ENCODE results near the gene VSTM2L.
"Not testable (repeated sequence)": the region's sequence is repeated elsewhere in the genome, so short reads cannot be mapped to it uniquely, and the experiment has no call there.

The VSTM2L gene

GRCh38 chr20:37902504-37903313 is at the start of gene VSTM2L:
TSS of gene VSTM2L (plus strand) at chr20:37903127. CDS start at chr20:37903351, 224 bp downstream.
- no peak for DNase-seq

- no peak for DNase-seq
These were observed 49.0 kb upstream of the VSTM2L start for GRCh38 chr20:37853823-37854375.

DNA sequence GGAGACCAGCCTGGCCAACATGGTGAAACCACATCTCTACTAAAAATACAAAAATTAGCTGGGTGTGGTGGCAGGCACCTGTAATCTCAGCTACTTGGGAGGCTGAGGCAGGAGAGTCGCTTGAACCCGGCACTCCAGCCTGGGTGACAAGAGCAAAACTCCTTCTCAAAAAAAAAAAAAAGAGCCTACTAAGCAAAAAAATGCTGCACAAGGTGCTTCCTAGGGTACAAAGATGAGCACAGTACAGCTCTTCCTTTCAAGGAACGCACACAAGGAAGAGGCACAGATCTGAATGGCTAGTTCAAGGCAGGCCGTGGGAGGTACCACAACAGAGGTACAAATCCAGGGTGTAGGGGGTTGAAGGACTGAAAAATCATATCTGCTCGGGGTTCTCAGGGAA is 46.9 kb upstream of the VSTM2L start:
- DNase-seq = not testable (repeated sequence)

- no peak for DNase-seq
These were observed 45.8 kb upstream of the VSTM2L start for GRCh38 chr20:37856932-37857660.

- DNase-seq = no peak
These were observed 43.3 kb upstream of the VSTM2L start for GRCh38 chr20:37859406-37860171.

DNA sequence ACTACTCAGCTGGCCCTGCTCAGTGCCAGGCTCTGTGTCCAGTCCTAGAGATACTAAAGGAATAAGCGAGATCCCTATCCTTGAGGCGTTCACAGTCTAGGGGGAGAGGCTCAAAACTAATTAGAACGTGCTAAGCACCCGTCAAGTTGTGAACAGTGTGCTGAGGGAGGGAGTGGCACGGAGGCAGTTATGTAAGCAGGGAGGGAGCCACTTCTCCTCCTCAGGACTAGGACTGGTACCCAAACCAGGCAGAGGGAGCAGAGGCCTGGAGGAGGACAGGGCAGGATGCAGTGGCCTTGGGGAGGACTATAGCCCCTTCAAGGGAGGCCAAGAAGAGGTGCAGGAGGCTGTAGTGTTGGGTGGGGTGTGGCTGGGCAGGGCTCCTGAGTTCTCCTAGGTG is 39.6 kb upstream of the VSTM2L start:
- DNase-seq = no peak

DNA sequence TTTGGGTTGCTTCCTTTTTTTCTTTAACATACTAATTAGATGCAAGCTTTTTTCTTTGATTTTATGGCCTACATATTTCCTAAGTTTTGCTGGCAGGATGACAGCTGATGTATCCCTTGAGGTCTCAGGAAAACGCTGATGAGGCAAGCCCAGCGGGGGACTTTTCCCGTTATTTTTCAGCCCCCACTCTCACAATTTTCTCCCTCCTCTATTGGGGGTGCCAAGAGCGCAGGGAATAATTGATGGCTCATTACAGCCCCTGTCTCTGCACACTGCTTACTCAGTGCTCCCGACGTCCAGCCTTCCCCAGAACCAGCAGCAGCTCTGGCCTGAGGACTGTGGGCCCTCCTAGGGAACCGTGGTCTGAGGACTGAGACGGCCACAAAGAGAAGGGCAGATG is 38.6 kb upstream of the VSTM2L start:
- DNase-seq = no peak

DNA sequence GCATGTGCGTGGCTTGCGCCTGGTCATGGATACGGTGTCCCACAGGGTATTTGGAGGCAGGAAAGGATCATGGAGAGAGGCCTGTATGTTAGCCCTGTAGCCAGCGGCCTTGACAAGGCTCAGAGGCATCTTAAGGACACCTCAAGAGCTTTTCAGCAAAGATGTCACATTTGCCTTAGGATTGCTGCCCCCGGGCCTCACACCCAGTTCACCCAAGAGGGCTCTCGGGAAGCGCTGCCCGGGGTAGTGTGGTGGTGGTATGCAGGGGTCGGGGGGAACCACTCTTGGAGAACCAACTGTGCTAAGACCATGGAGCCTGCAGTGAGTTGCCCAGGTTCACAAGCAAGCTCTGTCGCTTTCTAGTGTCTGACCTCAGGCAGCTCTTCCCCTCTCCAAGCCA is 36.9 kb upstream of the VSTM2L start:
- no peak for DNase-seq

GRCh38 chr20:37867289-37868195 is 35.4 kb upstream of the VSTM2L start:
- no peak for DNase-seq

DNA sequence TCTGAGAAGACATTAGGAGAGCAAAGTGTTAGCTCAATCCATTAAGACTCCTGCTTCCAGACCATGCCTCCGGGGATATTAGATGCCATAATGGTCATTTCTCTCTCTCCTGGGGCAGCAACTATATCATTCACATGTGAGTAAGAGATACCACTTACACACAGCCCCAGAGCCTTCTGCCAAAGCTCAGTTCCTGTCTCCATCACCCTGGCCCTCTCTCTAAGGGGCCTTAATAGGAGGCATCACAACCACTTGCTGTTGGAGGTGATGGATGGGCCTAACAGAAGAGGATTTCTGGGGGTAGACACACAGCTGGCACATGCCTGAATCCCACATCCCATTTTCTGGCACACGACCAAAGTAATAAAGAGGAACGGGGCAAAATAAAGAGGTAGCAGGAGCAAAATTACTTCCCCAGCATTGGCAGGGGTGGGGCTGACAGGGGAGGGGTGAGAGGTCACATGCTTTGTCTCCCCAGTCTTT is 34.0 kb upstream of the VSTM2L start:
- DNase-seq = no peak

DNA sequence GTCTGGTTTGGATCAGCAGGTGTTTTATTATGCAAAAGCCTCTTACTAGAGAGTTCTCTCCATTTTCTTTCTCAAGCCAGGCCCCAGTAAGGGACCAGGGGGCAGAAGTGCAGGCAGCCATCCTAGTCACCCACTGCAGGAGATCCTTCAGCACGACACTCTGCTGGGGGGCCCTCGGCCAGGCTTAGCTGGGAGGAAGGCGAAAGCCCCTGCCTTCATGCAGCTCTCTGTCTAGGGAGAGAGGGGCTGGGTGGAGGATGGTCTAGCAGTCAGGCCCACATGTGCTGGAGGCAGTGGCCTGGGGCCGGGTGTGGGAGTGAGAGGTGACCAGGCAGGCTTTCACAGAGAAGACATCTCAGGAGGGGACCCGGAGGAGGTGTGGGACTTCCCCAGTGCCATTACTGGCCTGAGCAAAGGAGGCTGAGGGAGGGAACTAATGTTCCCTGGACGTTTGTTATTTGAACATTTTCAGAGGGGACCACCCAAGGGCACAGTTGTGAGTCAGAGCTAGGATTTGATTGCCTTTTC is 33.5 kb upstream of the VSTM2L start:
- no peak for DNase-seq

- no peak for DNase-seq
These were observed 32.6 kb upstream of the VSTM2L start for GRCh38 chr20:37870294-37870693.

GRCh38 chr20:37871751-37872150 is 31.2 kb upstream of the VSTM2L start:
- no peak for DNase-seq

DNA sequence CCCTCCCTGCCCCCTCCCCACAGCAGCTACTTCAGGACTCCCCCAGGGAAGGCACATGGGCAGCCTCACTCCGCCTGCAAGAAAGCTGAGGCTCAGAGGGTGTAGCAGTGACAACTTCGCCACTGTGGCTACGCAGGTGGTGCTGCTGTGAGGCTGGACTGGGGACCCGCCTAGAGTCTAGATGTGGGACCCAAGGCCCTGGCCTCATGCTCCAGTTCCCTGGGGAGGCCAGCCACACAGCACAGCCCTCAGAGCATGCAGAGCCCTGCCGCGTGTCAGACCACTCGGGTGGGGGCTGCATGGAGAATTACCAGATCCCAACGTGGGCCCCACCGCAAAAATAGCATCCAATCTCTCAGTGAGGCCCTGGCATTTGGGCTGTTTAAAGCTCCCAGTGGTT is 30.8 kb upstream of the VSTM2L start:
- DNase-seq = no peak

DNA sequence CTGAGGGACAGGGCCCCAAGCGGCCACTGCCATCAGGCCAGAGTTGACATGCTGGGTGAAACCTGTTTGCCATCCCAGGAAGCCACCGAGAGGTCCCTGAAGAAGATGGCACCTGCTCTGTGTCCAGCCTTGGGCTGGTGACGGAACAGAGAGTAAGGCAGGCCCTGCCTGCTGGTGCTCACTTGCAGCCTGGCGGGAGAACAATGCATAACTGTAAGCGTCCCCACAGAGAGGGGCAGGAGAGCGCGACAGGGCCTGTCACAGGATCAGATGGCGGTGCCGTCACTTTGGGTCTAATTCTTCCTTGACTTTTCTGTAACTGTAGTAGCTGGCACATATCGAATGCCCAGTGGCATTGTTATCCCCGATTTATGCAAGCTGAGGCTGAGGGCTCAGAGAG is 29.0 kb upstream of the VSTM2L start:
- no peak for DNase-seq

DNA sequence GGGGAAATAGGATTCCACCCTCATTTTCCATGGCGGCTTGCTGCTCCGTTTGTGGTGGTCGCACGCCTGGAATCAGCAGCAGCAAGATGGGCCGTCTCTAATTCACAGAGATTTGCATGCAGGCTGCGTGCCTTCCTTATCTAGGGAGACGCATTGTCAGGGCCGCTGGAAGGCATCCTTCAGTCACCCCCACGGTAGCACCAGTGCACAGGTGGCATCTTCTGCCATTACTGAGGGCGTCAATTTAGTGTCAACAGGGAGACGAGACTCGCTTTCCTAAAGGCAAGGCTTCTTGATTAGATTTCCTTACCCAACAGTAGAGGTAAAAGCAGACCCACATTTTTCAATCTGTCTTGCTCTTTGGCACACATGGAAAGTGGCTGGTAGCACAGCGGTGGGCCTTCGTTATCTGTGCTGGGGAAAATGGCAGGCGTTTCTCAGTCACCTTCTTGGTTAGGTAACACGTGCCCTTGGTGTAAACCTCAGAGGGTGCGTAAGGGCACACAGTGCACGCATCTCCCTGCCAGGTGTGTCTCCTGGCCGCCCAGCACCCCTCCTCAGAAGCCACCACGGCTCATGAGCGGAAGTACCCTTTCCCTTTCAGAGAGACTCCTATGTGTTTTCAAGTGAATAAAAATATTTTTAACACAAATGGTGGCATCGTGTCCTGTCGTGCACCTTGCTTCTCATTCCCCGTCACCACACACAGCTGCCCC is 27.3 kb upstream of the VSTM2L start:
- DNase-seq = no peak

DNA sequence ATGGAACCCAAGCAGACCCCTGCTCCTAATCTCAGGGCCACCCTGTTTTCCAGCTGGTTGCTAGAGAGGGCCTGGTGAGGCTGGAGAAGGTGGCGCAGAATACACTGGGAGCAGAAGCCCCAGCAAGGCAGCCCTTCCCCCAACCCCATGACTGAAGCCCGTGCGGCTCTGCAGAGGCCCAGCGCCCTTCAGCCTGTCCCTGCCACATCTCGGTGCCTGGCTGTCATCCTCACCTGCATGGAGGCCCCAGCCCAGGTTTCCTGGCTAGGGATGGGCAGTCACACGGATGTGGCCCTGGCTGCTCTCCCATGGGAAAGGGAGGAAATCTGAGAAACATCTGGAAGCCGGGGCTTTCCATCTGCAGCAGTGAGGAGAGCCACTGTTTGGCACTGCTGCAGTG is 26.1 kb upstream of the VSTM2L start:
- DNase-seq = no peak

DNA sequence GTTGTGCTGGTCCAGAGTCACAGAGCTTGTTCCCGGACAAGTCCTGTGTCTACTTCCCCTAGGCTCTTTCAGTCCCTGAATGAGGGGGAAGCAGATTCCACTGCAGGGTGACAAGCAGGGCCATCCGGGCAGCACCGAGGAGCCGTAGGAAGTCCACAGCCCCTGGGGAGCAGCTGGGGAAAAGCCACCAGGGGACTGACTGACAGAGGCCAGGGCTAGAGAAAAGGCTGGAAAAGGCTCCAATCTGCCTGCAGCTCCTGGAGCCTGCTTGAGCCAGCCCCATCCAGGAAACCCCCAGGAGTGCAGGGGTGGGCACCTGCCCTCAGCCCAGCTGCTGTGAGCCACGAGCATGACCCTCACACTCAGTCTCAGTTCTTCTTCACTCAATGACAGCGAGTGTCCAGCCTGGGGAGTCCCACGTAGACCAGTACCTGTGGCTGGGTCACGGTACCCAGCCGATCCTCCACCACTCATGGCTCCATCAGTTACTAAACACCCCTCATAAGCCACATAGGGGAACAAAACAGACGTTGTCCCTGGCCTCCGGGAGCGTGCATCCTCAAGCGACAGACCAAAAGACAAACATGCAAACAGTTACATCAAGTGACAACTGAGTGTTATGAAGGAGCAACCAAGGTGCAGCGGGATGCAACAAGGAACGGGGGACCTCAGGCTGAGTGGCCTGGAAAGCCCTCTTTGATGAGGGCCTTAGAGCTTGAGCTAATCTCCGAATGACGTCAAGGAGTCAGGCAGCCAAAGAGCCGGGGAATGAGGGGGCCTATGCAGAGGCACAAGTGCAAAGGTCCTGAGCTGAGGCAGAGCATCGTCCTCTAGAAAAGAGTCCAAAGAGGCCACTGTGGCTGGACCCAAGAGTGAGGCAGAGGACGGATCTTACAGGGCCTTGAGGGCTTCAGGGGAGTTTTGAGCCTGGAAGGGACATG is 24.8 kb upstream of the VSTM2L start:
- no peak for DNase-seq

DNA sequence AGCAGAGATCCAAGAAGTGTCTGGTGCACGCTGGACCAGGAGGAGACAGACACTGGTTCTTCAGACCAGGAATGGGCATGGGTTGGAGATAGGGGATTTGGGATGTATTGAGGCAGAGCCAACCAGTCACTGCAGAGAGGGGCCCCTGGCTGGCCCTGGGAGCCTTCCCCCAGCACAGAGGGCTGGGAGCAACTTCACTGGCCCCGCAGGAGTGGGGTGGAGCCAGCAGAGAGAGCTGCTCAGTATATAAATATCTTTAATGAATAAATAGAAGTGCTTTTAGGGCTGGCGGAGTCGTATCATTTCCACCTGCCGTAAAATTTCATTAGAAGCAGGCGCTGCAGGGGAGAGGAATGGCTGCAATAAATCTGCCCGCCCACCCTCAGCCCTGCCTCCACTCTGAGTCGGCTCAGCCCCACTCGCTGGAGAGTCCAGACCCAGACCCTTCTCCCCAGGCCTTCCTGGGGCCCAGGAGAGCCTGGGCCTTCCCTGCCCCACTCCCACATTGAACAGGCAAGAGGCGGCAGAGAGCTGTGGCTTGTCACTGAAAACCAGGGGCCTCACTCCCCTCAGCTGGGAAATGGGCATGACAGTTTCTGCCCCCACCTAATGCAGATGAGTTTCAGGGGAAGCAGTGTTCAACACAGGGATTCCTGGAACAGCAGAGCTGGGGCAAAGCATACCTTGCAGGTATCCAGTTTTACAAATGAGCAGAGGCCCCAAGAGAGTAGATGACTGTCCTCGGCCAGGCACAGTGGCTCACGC is 23.9 kb upstream of the VSTM2L start:
- no peak for DNase-seq
